IPS-18a (cell line): ENCODE measurements around the gene RHOV.
"Not testable (repeated sequence)": the region's sequence is repeated elsewhere in the genome, so short reads cannot be mapped to it uniquely, and the experiment has no call there.

Experiments
- H3K27ac ChIP-seq: one replicate; pipeline ENCODE4 v1.5.1; 2013; ENCODE audit warnings: low read length
- H3K27me3 ChIP-seq: one replicate; pipeline ENCODE4 v1.6.1; 2013; ENCODE audit warnings: mild to moderate bottlenecking, low read length; ENCODE audit not compliant: control insufficient read depth, insufficient read depth
- H3K36me3 ChIP-seq: one replicate; pipeline ENCODE4 v1.6.1; 2013; ENCODE audit warnings: low read depth, low read length; ENCODE audit not compliant: control insufficient read depth
- H3K4me1 ChIP-seq: one replicate; pipeline ENCODE4 v1.6.1; 2013; ENCODE audit warnings: low read depth, low read length; ENCODE audit not compliant: control insufficient read depth
- H3K4me3 ChIP-seq: one replicate; pipeline ENCODE4 v1.5.1; 2013; ENCODE audit warnings: low read length
- H3K9ac ChIP-seq: one replicate; pipeline ENCODE4 v1.6.1; 2013; ENCODE audit warnings: mild to moderate bottlenecking, low read length, moderate library complexity
- H3K9me3 ChIP-seq: one replicate; pipeline ENCODE4 v1.6.1; 2013; ENCODE audit warnings: low read depth, low read length; ENCODE audit not compliant: control insufficient read depth

Gene RHOV

GRCh38 chr15:40861147-40861546 is 12.9 kb downstream of the RHOV start:
- H3K9me3 ChIP-seq, H3K9ac ChIP-seq, H3K27ac ChIP-seq, H3K27me3 ChIP-seq, H3K4me1 ChIP-seq, H3K4me3 ChIP-seq: not testable (repeated sequence)
- H3K36me3 ChIP-seq = peaks cover 12% of the 10 kb centered on the region

GRCh38 chr15:40859206-40859851 is 14.7 kb downstream of the RHOV start:
- no peak overlapping the region for H3K27ac ChIP-seq
- no peaks in the 10 kb centered on the region for H3K27me3 ChIP-seq
- H3K4me1 ChIP-seq = no peaks in the 10 kb centered on the region
- no peak overlapping the region for H3K4me3 ChIP-seq
- H3K9me3 ChIP-seq = no peaks in the 10 kb centered on the region
- H3K36me3 ChIP-seq = peaks cover 25% of the 10 kb centered on the region
- no peak overlapping the region for H3K9ac ChIP-seq

GRCh38 chr15:40858706-40859105 is 15.3 kb downstream of the RHOV start:
- Histone ChIP-seq H3K4me3 (no peak overlapping the region), H3K9me3 (no peaks in the 10 kb centered on the region), H3K9ac (no peak overlapping the region), H3K27me3 (no peaks in the 10 kb centered on the region), H3K36me3 (peaks cover 28% of the 10 kb centered on the region), H3K4me1 (no peaks in the 10 kb centered on the region), H3K27ac (no peak overlapping the region)

GRCh38 chr15:40857601-40858341 is 16.3 kb downstream of the RHOV start:
- Histone ChIP-seq H3K4me3 (no peak overlapping the region), H3K9me3 (no peaks in the 10 kb centered on the region), H3K4me1 (no peaks in the 10 kb centered on the region), H3K36me3 (peaks cover 37% of the 10 kb centered on the region), H3K27ac (no peak overlapping the region), H3K27me3 (no peaks in the 10 kb centered on the region), H3K9ac (no peak overlapping the region)

- Histone ChIP-seq H3K4me1 (no peaks in the 10 kb centered on the region), H3K9ac (no peak overlapping the region), H3K4me3 (no peak overlapping the region), H3K27me3 (no peaks in the 10 kb centered on the region), H3K36me3 (peaks cover 37% of the 10 kb centered on the region), H3K9me3 (no peaks in the 10 kb centered on the region), H3K27ac (no peak overlapping the region)
Observed at GRCh38 chr15:40856746-40857145, 17.3 kb downstream of the RHOV start.

GRCh38 chr15:40855706-40856234 is 18.3 kb downstream of the RHOV start:
- Histone ChIP-seq H3K4me3 (no peak overlapping the region), H3K27ac (no peak overlapping the region)

GRCh38 chr15:40854161-40854560 is 19.9 kb downstream of the RHOV start:
- Histone ChIP-seq H3K27ac (no peak overlapping the region), H3K4me1 (no peaks in the 10 kb centered on the region), H3K36me3 (peaks cover 43% of the 10 kb centered on the region), H3K27me3 (no peaks in the 10 kb centered on the region), H3K4me3 (no peak overlapping the region), H3K9ac (no peak overlapping the region), H3K9me3 (no peaks in the 10 kb centered on the region)

More at GRCh38 chr15:40855706-40856234, 18.3 kb downstream of the RHOV start:
- H3K36me3 ChIP-seq = peaks cover 37% of the 10 kb centered on the region
- H3K27me3 ChIP-seq = no peaks in the 10 kb centered on the region
- H3K9me3 ChIP-seq = no peaks in the 10 kb centered on the region
- no peaks in the 10 kb centered on the region for H3K4me1 ChIP-seq
- no peak overlapping the region for H3K9ac ChIP-seq

- no peak overlapping the region for H3K9ac ChIP-seq
- H3K4me1 ChIP-seq = no peaks in the 10 kb centered on the region
- no peaks in the 10 kb centered on the region for H3K27me3 ChIP-seq
- H3K36me3 ChIP-seq = peaks cover 43% of the 10 kb centered on the region
- H3K4me3 ChIP-seq = no peak overlapping the region
- no peak overlapping the region for H3K27ac ChIP-seq
- H3K9me3 ChIP-seq = no peaks in the 10 kb centered on the region
Observed at GRCh38 chr15:40853241-40853890, 20.7 kb downstream of the RHOV start.

- Histone ChIP-seq H3K9me3 (no peaks in the 10 kb centered on the region), H3K9ac (no peak overlapping the region), H3K27ac (no peak overlapping the region), H3K4me3 (no peak overlapping the region), H3K36me3 (peaks cover 43% of the 10 kb centered on the region), H3K4me1 (no peaks in the 10 kb centered on the region), H3K27me3 (no peaks in the 10 kb centered on the region)
Observed at GRCh38 chr15:40852529-40852928, 21.5 kb downstream of the RHOV start.

GRCh38 chr15:40850576-40851112 is 23.4 kb downstream of the RHOV start:
- Histone ChIP-seq H3K4me1 (peaks cover 6% of the 10 kb centered on the region), H3K27ac (no peak overlapping the region), H3K27me3 (no peaks in the 10 kb centered on the region), H3K4me3 (no peak overlapping the region), H3K9ac (no peak overlapping the region), H3K36me3 (peaks cover 25% of the 10 kb centered on the region), H3K9me3 (no peaks in the 10 kb centered on the region)

GRCh38 chr15:40847223-40847961 is 26.6 kb downstream of the RHOV start:
- Histone ChIP-seq H3K27ac (no peak overlapping the region), H3K9ac (no peak overlapping the region), H3K4me1 (peaks cover 10% of the 10 kb centered on the region), H3K36me3 (peaks cover 5% of the 10 kb centered on the region), H3K9me3 (no peaks in the 10 kb centered on the region), H3K27me3 (peaks cover 26% of the 10 kb centered on the region), H3K4me3 (no peak overlapping the region)
